OCI-LY3 (cell line): ENCODE results near the gene ATG7.

ENCODE experiments used
- CTCF ChIP-seq: fragments of 200-600, 300-600 bp; sonication (generic); IDR thresholded peaks from 2 replicates; pipeline ENCODE4 v1.5.1; 2014; ENCODE audit warnings: antibody characterized with exemption, low read length, low read depth
- EZH2phosphoT487 ChIP-seq: fragments of 200-600 bp; shearing (Covaris generic); IDR thresholded peaks from 2 replicates; pipeline ENCODE4 v1.6.1; 2018; ENCODE audit warnings: antibody characterized with exemption, mixed run types, low read depth

- TF ChIP-seq CTCF (no peak), EZH2phosphoT487 (no peak)
Measured at GRCh38 chr3:11584570-11584969, 312.4 kb downstream of the ATG7 start.
